ENCODE data around the gene DYSF. TPM values are rescaled to one million over a fixed set of nuclear protein-coding genes. Genes with fewer than 3 reads are reported as not detected.

Gene DYSF
- total RNA-seq, 1 experiment from 2014 or later = 0.31 TPM

DNA sequence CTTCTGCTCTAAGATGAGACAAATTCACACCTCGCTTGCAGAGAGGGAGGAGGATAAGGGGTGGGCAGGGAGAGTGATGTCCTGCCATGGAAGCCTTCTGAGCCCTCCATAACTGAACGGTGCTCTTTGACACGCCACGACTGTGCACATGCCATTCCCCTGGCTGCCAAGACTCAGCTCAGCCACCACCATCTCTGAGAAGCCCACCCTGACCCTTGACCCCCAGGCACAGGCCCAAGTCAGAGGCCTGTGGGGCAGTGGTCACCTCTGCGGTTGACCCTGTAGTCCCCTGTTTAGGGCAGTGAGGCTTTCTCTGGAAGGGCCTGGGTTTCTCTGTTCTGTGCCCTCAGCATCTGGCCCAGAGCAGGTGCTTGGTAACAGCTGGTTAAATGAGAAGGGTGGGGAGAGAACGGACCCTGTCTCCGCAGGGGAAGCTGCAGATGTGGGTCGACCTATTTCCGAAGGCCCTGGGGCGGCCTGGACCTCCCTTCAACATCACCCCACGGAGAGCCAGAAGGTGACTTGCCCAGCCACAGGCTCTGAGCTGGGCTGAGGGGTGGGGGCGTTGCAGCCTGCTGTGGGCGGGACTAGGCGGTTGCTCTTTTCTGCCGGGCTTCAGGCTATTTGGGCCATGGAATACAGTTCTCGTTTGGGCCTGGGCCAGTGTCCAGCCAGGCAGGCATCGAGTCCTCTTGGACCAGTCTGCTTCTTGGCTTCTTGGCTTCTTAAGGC lies 215.1 kb downstream of the DYSF start:
- H3K27me3 ChIP-seq (ENCODE audit: control insufficient read depth, insufficient read depth, low read length) = no peaks in the 10 kb centered on the region
- no TSS peak for BruUV-seq (replicated peaks)
- H3K4me3 ChIP-seq (ENCODE audit: low read depth in 2 of 2, low read length in 2 of 2) = no peak overlapping the region
- H3K4me1 ChIP-seq (ENCODE audit: control insufficient read depth, insufficient read depth, low read length) = no peaks in the 10 kb centered on the region
- ATAC-seq (no peak), DNase-seq (ENCODE audit: low read depth, low spot score) (no peak)
- H3K36me3 ChIP-seq (ENCODE audit: control insufficient read depth, insufficient read depth, low read length) = no peaks in the 10 kb centered on the region
- no peaks in the 10 kb centered on the region for H3K9me3 ChIP-seq (ENCODE audit: control insufficient read depth, insufficient read depth, low read depth, low read length)
- ChIA-PET POLR2A (no interaction called here), CTCF (no interaction called here)
- in situ Hi-C loops (cut with HindIII; ENCODE audit: low pct_unique_long_range_greater_than_20kb, low sequenced_read_pairs) = no loop called here
- TF ChIP-seq, protein P1, sequence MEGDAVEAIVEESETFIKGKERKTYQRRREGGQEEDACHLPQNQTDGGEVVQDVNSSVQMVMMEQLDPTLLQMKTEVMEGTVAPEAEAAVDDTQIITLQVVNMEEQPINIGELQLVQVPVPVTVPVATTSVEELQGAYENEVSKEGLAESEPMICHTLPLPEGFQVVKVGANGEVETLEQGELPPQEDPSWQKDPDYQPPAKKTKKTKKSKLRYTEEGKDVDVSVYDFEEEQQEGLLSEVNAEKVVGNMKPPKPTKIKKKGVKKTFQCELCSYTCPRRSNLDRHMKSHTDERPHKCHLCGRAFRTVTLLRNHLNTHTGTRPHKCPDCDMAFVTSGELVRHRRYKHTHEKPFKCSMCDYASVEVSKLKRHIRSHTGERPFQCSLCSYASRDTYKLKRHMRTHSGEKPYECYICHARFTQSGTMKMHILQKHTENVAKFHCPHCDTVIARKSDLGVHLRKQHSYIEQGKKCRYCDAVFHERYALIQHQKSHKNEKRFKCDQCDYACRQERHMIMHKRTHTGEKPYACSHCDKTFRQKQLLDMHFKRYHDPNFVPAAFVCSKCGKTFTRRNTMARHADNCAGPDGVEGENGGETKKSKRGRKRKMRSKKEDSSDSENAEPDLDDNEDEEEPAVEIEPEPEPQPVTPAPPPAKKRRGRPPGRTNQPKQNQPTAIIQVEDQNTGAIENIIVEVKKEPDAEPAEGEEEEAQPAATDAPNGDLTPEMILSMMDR (IDR thresholded peaks at IDR 0.05) = no peak
- TF ChIP-seq POLR2AphosphoS5 (IDR thresholded peaks at IDR 0.05; ENCODE audit: low read depth, low read length) (no peak), TCF7L2 (IDR thresholded peaks at IDR 0.05; ENCODE audit: low read depth, low read length) (no peak)
- TF ChIP-seq, protein P2, sequence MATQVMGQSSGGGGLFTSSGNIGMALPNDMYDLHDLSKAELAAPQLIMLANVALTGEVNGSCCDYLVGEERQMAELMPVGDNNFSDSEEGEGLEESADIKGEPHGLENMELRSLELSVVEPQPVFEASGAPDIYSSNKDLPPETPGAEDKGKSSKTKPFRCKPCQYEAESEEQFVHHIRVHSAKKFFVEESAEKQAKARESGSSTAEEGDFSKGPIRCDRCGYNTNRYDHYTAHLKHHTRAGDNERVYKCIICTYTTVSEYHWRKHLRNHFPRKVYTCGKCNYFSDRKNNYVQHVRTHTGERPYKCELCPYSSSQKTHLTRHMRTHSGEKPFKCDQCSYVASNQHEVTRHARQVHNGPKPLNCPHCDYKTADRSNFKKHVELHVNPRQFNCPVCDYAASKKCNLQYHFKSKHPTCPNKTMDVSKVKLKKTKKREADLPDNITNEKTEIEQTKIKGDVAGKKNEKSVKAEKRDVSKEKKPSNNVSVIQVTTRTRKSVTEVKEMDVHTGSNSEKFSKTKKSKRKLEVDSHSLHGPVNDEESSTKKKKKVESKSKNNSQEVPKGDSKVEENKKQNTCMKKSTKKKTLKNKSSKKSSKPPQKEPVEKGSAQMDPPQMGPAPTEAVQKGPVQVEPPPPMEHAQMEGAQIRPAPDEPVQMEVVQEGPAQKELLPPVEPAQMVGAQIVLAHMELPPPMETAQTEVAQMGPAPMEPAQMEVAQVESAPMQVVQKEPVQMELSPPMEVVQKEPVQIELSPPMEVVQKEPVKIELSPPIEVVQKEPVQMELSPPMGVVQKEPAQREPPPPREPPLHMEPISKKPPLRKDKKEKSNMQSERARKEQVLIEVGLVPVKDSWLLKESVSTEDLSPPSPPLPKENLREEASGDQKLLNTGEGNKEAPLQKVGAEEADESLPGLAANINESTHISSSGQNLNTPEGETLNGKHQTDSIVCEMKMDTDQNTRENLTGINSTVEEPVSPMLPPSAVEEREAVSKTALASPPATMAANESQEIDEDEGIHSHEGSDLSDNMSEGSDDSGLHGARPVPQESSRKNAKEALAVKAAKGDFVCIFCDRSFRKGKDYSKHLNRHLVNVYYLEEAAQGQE (IDR thresholded peaks at IDR 0.05; ENCODE audit: insufficient read depth in 1 of 2, low read depth in 2 of 2, low read length in 1 of 2) = no peak
- intact Hi-C loops (cut with micrococcal nuclease; ENCODE audit: unreplicated experiment) = no loop called here
- no peak overlapping the region for H3K27ac ChIP-seq (ENCODE audit: low read length)

DNA sequence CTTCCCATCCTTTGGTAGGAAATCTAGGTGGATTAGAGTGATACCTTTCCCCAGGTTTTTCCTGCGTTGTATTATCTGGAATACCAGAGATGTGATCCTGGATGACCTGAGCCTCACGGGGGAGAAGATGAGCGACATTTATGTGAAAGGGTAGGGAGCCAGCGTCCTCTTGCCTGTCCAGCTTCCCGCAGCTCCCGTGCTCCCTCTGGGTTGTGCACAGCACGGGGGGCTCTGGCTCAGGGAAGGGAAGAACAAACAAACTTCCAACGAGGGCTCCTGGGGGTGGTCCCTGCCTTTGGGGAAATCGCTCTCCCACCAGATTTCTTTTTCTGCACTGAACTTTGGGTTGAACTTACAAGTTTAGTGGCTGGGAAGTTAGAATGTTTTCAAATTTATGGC lies 215.7 kb downstream of the DYSF start:
- Histone ChIP-seq H3K27ac (ENCODE audit: low read length) (no peak overlapping the region), H3K4me1 (ENCODE audit: control insufficient read depth, insufficient read depth, low read length) (no peaks in the 10 kb centered on the region), H3K27me3 (ENCODE audit: control insufficient read depth, insufficient read depth, low read length) (no peaks in the 10 kb centered on the region), H3K4me3 (ENCODE audit: low read depth in 2 of 2, low read length in 2 of 2) (no peak overlapping the region), H3K36me3 (ENCODE audit: control insufficient read depth, insufficient read depth, low read length) (no peaks in the 10 kb centered on the region), H3K9me3 (ENCODE audit: control insufficient read depth, insufficient read depth, low read depth, low read length) (no peaks in the 10 kb centered on the region)
- intact Hi-C loops (cut with micrococcal nuclease; ENCODE audit: unreplicated experiment) (no loop called here), in situ Hi-C loops (cut with HindIII; ENCODE audit: low pct_unique_long_range_greater_than_20kb, low sequenced_read_pairs) (no loop called here)
- ChIA-PET POLR2A (no interaction called here), CTCF (no interaction called here)
- no peak for DNase-seq (ENCODE audit: low read depth, low spot score)
- no TSS peak for BruUV-seq (replicated peaks)
- no peak for ATAC-seq
- TF ChIP-seq SIN3A (IDR thresholded peaks at IDR 0.05; ENCODE audit: borderline replicate concordance, insufficient read depth, low read depth, low read length) (no peak), TCF7L2 (IDR thresholded peaks at IDR 0.05; ENCODE audit: low read depth, low read length) (no peak), POLR2AphosphoS5 (IDR thresholded peaks at IDR 0.05; ENCODE audit: low read depth, low read length) (no peak)
- TF ChIP-seq, protein P1 (IDR thresholded peaks at IDR 0.05) = no peak
- TF ChIP-seq, protein P2 (IDR thresholded peaks at IDR 0.05; ENCODE audit: insufficient read depth in 1 of 2, low read depth in 2 of 2, low read length in 1 of 2) = no peak
